Kidney tubule cell (primary cell): ENCODE measurements around the gene CACNA1H.
"Not testable (repeated sequence)": the region's sequence is repeated elsewhere in the genome, so short reads cannot be mapped to it uniquely, and the experiment has no call there.

Experiments used
- DNase-seq: peaks from one replicate; pipeline ENCODE4 v3.0.0-alpha.2; 2018; ENCODE audit warnings: low spot score

The CACNA1H gene

GRCh38 chr16:1175566-1176279, 22.8 kb downstream of the CACNA1H start:
- no peak for DNase-seq

- no peak for DNase-seq
These were observed 23.5 kb downstream of the CACNA1H start for GRCh38 chr16:1176280-1176897.

- no peak for DNase-seq
These were observed 24.1 kb downstream of the CACNA1H start for GRCh38 chr16:1177053-1177452.

GRCh38 chr16:1177750-1178149, 24.8 kb downstream of the CACNA1H start:
- no peak for DNase-seq

GRCh38 chr16:1178295-1178910, 25.5 kb downstream of the CACNA1H start:
- no peak for DNase-seq

GRCh38 chr16:1180549-1181403, 27.9 kb downstream of the CACNA1H start:
- DNase-seq = no peak

- no peak for DNase-seq
These were observed 28.8 kb downstream of the CACNA1H start for GRCh38 chr16:1181404-1182315.

GRCh38 chr16:1182316-1182671, 29.4 kb downstream of the CACNA1H start:
- DNase-seq = peak; percentile 95

GRCh38 chr16:1182950-1183907, 30.3 kb downstream of the CACNA1H start:
- peak; percentile 78 for DNase-seq

GRCh38 chr16:1184156-1184868, 31.4 kb downstream of the CACNA1H start:
- peak; percentile 50 for DNase-seq

- DNase-seq = no peak
These were observed 32.1 kb downstream of the CACNA1H start for GRCh38 chr16:1184980-1185379.

GRCh38 chr16:1185460-1186207, 32.7 kb downstream of the CACNA1H start:
- DNase-seq = not testable (repeated sequence)

GRCh38 chr16:1188432-1189189, 35.7 kb downstream of the CACNA1H start:
- DNase-seq = peak; percentile 43

- DNase-seq = no peak
These were observed 36.5 kb downstream of the CACNA1H start for GRCh38 chr16:1189455-1189854.

GRCh38 chr16:1190789-1191188, 37.9 kb downstream of the CACNA1H start:
- DNase-seq = not testable (repeated sequence)

- no peak for DNase-seq
These were observed 39.6 kb downstream of the CACNA1H start for GRCh38 chr16:1192384-1193073.

- peak; percentile 39 for DNase-seq
These were observed 40.4 kb downstream of the CACNA1H start for GRCh38 chr16:1193143-1193824.
